HG02973 (cell line): ENCODE data around the gene MTNR1B.
A peak's percentile ranks its signal among the peaks of the same experiment; 100 is the strongest.

Source experiments
- ATAC-seq: cut with Tn5 transposase; IDR thresholded peaks from one replicate; pipeline ENCODE4 v1.9.1; 2021; ENCODE audit warnings: moderate library complexity; ENCODE audit not compliant: unreplicated experiment

MTNR1B gene

DNA sequence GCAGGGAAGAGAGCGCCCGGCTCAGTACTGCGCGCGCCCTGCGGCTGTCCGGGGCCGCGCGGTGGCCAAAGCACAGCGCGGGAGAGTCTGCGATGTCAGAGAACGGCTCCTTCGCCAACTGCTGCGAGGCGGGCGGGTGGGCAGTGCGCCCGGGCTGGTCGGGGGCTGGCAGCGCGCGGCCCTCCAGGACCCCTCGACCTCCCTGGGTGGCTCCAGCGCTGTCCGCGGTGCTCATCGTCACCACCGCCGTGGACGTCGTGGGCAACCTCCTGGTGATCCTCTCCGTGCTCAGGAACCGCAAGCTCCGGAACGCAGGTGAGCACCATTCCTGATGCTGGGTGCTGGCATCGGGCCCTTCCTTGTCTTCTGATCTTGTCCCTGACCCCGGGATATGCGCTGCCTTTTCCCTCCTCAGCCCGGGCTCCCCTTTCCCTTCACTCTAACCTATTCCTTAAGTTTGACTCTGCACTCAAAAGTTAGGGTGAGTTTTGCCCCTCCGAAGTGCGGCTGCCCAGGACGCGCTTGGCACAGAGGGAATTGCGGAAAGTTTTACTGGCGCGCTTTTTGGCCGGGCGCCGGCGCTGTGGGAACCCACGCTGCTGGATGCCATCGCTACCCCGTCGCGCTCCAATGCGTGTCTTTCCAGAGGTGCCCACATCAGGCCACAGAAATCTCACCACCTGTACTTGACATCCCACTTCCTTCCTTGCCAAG is at the start of gene MTNR1B:
Gene MTNR1B (plus strand): TSS at position 18 of the 714 bp plus-strand sequence. CDS start 75 bp downstream, at position 93.
- ATAC-seq, result no peak

- no peak for ATAC-seq
Measured at GRCh38 chr11:92920331-92920730, 49.1 kb upstream of the MTNR1B start.

DNA sequence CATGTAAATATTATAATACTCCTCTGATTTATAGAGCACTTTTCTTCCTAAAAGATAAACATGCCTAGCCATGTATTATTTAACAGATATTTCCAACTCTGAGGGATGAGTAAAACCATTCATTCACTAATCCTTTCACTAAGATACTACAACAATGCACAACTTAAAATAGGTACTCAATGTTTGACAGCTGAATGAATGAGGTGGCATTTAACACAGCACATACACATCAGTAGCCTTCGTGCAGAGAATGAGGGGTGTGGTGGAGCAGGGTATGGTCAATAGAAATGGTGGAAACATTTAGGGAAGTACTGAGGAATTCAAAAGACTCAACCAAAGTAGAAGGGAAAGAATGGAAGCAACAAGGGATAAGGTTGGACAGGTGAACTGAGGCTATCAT is 46.7 kb upstream of the MTNR1B start:
- ATAC-seq, result no peak

DNA sequence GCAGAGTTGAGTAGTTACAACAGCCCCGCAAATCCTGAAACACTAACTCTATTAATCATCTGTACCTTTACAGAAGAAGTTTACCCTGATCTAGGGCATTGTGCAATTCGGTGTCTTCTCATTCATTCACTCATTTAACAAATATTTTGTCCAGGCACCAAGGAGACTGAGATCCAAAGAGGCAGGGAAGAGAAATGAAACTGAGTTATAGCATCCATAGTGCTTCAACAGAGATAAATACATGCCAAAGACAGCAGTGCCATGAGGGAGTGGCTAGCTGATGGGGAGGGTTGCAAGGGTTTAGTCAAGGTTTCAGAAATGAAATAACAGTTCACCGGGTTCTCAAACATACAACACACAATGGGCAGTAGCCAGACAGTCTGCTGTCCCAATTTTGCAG is 40.2 kb upstream of the MTNR1B start:
- ATAC-seq, result no peak

DNA sequence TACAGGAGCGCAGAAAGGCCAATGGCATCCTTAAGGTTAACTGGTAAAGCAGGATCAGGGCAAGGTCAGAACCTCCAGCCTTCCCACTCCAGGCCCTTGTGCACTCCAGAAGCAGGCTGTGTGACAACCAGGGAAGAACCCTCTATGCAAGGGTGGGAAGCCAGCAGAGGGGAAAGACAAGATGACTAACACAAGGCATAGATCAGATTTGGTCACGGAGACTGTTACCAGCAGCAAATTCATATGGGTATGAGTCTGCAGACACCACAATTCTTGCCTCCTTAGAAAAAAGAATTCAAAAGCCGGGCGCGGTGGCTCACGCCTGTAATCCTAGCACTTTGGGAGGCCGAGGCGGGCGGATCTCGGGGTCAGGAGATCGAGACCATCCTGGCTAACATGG is 39.8 kb upstream of the MTNR1B start:
- no peak for ATAC-seq

- no peak for ATAC-seq
Measured at GRCh38 chr11:92931746-92932422, 37.6 kb upstream of the MTNR1B start.

DNA sequence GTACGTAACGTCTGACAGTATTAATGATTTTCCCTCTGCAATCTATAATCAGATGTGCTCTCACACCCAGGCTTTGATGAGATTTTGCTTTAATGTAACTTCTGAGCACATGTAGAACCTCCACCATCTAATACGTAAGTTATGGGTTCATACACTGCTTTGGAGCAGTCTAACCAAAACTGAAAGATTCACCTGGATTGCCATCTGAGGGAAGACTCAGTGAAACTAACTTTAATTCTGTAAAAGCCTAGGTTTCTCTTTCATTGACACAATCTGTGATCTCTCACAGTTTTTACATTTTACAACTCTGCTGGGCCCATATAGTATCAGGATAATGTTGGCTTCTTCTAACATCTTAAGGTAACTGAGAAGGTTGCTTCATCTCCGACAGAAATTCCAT is 30.1 kb upstream of the MTNR1B start:
- ATAC-seq, result no peak

DNA sequence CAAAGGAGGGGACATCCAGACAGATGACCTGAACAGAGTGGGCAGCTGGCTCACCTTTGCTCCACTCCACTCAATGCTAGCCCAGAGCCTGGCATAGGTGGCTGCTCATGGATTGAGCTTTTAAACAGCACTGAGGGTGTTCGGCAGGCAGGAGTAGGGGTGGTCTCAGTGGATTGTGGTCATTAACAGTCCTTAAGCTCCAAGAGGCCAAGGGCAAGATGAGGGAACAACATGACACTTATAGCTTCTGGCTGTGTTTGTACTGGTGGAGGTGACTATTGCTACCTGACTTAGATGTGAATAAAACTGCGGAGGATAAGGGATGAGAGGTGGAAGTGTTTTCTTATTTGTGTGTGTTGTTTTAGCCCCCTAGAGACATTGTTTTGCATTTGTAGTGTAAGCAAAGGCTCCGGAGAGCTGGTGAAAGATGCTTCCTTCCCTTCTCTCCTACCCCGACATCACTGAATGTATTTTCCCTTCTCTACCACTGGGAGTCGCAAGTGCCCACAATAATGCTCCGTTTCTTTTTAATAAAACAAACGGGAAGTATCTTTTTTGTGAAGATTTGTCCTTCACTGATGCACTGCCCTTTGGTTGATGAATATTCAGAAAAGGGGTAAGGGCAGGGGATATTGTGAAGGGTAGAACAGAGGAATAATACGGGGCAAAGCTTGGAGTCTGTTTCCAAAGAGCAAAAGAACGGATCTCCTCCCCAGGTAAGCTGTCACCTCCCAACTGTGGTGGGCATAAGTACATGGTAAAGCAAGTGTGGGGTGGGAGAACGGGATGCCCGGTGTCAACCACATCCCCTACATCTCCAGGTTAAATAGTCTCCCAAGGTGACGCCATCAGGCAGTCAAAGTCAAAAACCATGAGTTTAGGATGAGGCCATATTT is 27.5 kb upstream of the MTNR1B start:
- ATAC-seq, result peak; percentile 71

DNA sequence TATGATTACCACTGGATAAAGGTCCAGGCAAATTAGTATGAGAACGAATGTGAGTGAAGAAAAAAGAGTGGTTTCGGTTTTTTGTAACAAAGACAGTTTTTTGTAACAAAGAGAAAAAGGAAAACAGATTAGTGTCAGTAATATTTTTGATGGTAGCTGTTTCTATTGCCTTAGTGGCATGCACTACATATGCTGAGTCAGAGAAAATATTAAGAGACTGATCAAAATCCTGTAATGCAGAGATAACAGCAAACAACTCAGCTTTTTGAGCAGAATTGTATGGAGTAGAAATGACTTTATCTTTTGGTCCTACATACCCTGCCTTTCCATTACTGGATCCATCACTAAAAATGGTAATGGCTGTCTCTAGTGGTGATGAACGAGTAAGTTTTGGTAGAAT is 22.7 kb upstream of the MTNR1B start:
- ATAC-seq, result no peak

GRCh38 chr11:92948116-92948515 is 21.3 kb upstream of the MTNR1B start:
- no peak for ATAC-seq

GRCh38 chr11:92954003-92954402 is 15.4 kb upstream of the MTNR1B start:
- no peak for ATAC-seq

GRCh38 chr11:92955860-92956259 is 13.6 kb upstream of the MTNR1B start:
- ATAC-seq, result no peak

DNA sequence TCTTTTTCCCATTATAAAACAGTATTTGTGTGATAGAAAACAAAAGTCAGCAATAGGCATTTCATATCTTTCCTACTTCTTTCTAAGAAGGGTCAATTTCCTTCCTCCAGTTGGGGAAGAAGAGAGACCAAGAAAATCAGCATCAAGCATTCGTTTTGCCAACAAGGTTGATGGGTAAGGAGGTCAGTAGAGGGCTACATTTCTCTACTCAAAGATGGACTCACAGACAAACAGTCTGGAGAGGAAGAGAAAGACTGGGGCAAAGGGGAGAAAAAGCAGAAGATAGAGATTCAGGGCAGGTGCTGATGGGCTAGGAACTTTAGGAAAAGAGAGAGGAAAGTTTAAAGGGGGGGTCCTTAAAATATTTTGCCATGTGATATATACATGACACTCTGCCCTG is 8.6 kb upstream of the MTNR1B start:
- ATAC-seq, result no peak

- no peak for ATAC-seq
Measured at GRCh38 chr11:92962446-92962845, 7.0 kb upstream of the MTNR1B start.

DNA sequence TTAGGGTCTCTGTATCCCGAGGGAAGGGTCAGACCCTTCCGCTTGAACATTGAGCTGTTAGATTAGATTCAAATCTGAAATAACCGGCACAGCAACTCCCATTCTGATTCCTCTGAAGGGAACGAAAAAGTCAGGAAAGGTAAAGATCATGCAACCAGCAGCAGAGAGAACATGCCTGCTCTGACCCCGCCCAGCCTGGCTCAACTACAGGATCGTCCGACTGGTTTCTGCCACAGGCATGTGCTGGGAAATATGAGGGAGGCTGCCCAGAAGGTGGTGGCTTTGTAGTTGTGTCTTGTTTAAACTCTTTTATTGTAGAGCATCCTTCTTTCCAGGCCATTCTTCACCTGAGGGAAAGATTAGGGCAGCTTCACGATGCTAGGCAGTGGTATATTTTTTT is 5.0 kb upstream of the MTNR1B start:
- ATAC-seq, result no peak

DNA sequence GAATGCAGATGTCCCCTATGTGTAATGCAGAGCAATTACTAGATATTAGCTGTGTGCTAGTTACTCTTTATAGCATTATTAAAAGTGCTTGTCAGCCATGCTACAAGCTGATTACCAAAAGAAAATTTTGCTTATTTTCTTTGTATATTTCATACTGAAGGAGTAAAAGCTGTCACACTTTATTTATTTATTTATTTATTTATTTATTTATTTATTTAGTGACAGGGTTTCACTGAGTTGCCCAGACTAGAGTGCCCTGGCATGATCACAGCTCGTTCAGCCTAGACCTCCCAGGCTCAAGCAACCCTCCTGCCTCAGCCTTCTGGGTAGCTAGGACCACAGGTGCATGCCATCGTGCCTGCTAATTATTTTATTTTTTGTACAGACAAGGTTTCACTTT is 4.3 kb upstream of the MTNR1B start:
- ATAC-seq, result no peak

- no peak for ATAC-seq
Measured at GRCh38 chr11:92967178-92967577, 2.3 kb upstream of the MTNR1B start.

GRCh38 chr11:92967867-92968266 is 1.6 kb upstream of the MTNR1B start:
- no peak for ATAC-seq

GRCh38 chr11:92969293-92969633 is 188 bp upstream of the MTNR1B start:
- ATAC-seq, result no peak

DNA sequence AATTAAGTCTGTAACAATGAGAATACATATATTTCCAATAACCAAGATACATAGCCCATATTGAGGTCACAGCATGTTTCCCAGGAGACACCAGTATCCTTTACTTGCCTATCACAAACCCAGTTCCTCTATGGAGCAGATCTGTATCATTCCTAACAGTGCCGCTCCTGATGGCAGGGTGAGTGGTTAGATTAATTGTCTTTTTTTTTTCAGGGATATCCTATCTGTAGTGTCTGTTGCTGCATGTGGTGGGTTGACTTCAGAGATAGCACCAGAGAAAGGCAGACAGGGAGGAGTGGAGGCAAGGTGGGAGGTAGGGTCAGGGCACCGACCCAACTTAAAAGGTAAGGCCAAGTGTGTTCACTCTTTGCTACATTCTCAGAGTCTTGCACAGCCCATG is 2.8 kb downstream of the MTNR1B start:
- ATAC-seq, result no peak

GRCh38 chr11:92975285-92975684 is 5.8 kb downstream of the MTNR1B start:
- ATAC-seq, result no peak

DNA sequence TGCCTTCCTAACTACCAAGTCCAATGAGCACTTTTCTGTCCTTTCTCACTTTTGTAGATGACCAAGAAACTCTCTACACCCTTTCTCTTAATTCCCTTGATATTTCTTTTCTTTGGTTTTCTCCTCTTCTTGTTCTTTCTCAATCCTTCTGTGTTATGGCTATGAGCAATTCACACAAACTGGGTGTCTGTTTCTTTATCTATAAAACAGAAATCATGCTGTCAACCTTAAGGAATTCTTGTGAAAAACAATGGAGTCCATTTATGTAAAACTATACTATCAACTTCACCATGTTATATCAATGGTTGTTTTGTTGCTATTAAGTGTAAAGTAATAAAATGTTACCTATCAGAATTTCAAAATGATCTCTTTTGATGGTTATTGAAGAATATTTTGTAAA is 7.2 kb downstream of the MTNR1B start:
- ATAC-seq, result no peak
